ENCODE data around the gene SCAMP4.

The SCAMP4 gene

DNA sequence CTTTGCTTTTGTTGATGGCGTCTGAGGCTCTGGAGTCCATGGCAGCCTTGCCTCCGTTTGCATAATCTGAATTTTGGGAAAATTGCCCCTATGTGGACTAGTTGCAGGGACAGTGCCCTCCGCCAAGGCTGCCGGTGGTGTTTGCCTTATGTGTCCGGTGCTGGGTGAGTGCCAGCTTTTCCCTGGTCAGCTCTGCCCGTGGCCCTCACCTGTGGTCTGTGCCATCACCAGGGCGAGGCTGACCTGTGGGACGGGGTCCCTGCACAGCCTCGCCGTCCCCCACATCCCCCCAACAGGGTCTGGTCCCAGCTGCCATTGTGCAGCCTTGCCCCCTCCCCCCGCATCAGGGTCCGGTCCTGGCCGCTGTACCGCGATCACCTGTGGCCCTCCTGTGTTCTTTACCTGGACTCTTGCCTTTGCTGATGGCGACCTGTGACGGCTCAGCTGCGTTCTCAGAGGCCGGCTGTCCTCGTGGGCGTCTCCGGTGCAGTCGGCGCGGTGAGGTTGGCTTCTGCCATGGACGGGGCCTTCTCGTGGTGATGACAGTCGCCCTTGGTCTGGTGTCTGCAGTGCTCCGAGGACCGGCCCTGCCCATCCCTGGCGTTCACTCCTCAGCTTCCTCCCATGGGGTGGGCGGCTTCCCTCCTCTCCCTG, 48.4 kb downstream of the SCAMP4 start:
- Histone ChIP-seq H2BK120ac (ENCODE audit: low read depth, low read length) (no peak overlapping the region), H3K27ac (ENCODE audit: low read length, poor library complexity, severe bottlenecking) (no peak overlapping the region), H3K4me1 (ENCODE audit: control insufficient read depth, insufficient read depth, low read depth, low read length) (peaks cover 29% of the 10 kb centered on the region), H2BK15ac (ENCODE audit: low read depth, poor library complexity, severe bottlenecking) (no peak overlapping the region), H3K14ac (ENCODE audit: low read length in 2 of 2) (no peak overlapping the region), H2BK12ac (ENCODE audit: low read length in 2 of 2) (no peak overlapping the region), H2AFZ (ENCODE audit: low read depth, low read length) (no peak overlapping the region), H3K36me3 (ENCODE audit: control insufficient read depth in 1 of 2, insufficient read depth in 2 of 2, low read depth in 1 of 2, low read length in 2 of 2) (peaks cover 0 to 81% of the 10 kb centered on the region in 2 experiments), H3K9me3 (ENCODE audit: control insufficient read depth, low read length) (no peaks in the 10 kb centered on the region), H3K79me1 (replicated peaks; ENCODE audit: low read length, poor library complexity, severe bottlenecking) (peaks cover 10% of the 10 kb centered on the region), H3K27me3 (ENCODE audit: control insufficient read depth in 1 of 2, insufficient read depth in 1 of 2, low read length in 2 of 2) (no peaks in the 10 kb centered on the region), H2AK5ac (ENCODE audit: low read length, severe bottlenecking) (no peak overlapping the region), H3K4me3 (ENCODE audit: insufficient read depth in 1 of 2, low read depth in 1 of 2, low read length in 2 of 2) (no peak overlapping the region), H3K4ac (ENCODE audit: low read depth in 1 of 2, low read length in 2 of 2) (no peak overlapping the region), H4K8ac (ENCODE audit: low read length) (no peak overlapping the region), H3K18ac (ENCODE audit: low read depth in 1 of 2, low read length in 2 of 2) (no peak overlapping the region), H2BK5ac (ENCODE audit: low read depth, low read length, poor library complexity, severe bottlenecking) (no peak overlapping the region), H4K91ac (ENCODE audit: low read length) (peak overlapping the region; percentile 12), H3K23ac (ENCODE audit: low read length in 2 of 2) (no peak overlapping the region), H3K9ac (ENCODE audit: low read length) (no peak overlapping the region), H3K4me2 (ENCODE audit: low read length, poor library complexity, severe bottlenecking) (no peak overlapping the region)
- DNase-seq = no peak
- WGBS = 94% methylated on average over 32 of the region's 32 CpGs

- no peaks in the 10 kb centered on the region for H3K9me3 ChIP-seq (ENCODE audit: control insufficient read depth, low read length)
- H3K4me2 ChIP-seq (ENCODE audit: low read length, poor library complexity, severe bottlenecking) = no peak overlapping the region
- H2BK12ac ChIP-seq (ENCODE audit: low read length in 2 of 2) = no peak overlapping the region
- no peak overlapping the region for H2BK5ac ChIP-seq (ENCODE audit: low read depth, low read length, poor library complexity, severe bottlenecking)
- no peak overlapping the region for H3K27ac ChIP-seq (ENCODE audit: low read length, poor library complexity, severe bottlenecking)
- DNase-seq = no peak
- WGBS = 98% methylated on average over 15 of the region's 15 CpGs
- peaks cover 10% of the 10 kb centered on the region for H3K79me1 ChIP-seq (replicated peaks; ENCODE audit: low read length, poor library complexity, severe bottlenecking)
- H2BK15ac ChIP-seq (ENCODE audit: low read depth, poor library complexity, severe bottlenecking) = no peak overlapping the region
- no peak overlapping the region for H3K23ac ChIP-seq (ENCODE audit: low read length in 2 of 2)
- H3K4ac ChIP-seq (ENCODE audit: low read depth in 1 of 2, low read length in 2 of 2) = no peak overlapping the region
- peaks cover 29% of the 10 kb centered on the region for H3K4me1 ChIP-seq (ENCODE audit: control insufficient read depth, insufficient read depth, low read depth, low read length)
- H2AFZ ChIP-seq (ENCODE audit: low read depth, low read length) = no peak overlapping the region
- H2AK5ac ChIP-seq (ENCODE audit: low read length, severe bottlenecking) = no peak overlapping the region
- no peak overlapping the region for H3K14ac ChIP-seq (ENCODE audit: low read length in 2 of 2)
- no peak overlapping the region for H3K18ac ChIP-seq (ENCODE audit: low read depth in 1 of 2, low read length in 2 of 2)
- no peak overlapping the region for H2BK120ac ChIP-seq (ENCODE audit: low read depth, low read length)
- peaks cover 0 to 72% of the 10 kb centered on the region in 2 experiments for H3K36me3 ChIP-seq (ENCODE audit: control insufficient read depth in 1 of 2, insufficient read depth in 2 of 2, low read depth in 1 of 2, low read length in 2 of 2)
- H3K9ac ChIP-seq (ENCODE audit: low read length) = no peak overlapping the region
- no peak overlapping the region for H3K4me3 ChIP-seq (ENCODE audit: insufficient read depth in 1 of 2, low read depth in 1 of 2, low read length in 2 of 2)
- H3K27me3 ChIP-seq (ENCODE audit: control insufficient read depth in 1 of 2, insufficient read depth in 1 of 2, low read length in 2 of 2) = no peaks in the 10 kb centered on the region
- no peak overlapping the region for H4K8ac ChIP-seq (ENCODE audit: low read length)
- no peak overlapping the region for H4K91ac ChIP-seq (ENCODE audit: low read length)
Observed at GRCh38 chr19:1954532-1954933, 49.3 kb downstream of the SCAMP4 start.

GRCh38 chr19:1955171-1956121, 50.2 kb downstream of the SCAMP4 start:
- no peaks in the 10 kb centered on the region for H3K9me3 ChIP-seq (ENCODE audit: control insufficient read depth, low read length)
- no peak overlapping the region for H4K8ac ChIP-seq (ENCODE audit: low read length)
- 85% methylated on average over 47 of the region's 51 CpGs for WGBS

DNA sequence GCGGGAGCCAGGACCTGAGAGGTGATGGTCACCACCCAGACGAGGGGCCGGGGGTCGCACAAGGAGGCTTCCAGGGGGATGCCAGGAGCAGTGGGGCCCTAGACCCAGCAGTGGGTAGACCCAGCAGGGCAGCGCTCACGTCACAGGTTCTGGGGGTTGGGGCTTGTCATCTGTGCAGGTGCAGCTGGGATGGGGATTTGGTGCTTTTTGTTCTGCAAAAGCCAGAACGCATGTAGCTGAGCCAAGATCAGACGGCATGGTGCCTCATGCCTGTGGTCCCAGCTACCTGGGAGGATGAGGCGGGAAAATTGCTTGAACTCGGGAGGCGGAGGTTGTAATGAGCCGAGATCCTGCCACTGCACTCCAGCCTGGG, 50.9 kb downstream of the SCAMP4 start:
- Histone ChIP-seq H3K27me3 (ENCODE audit: control insufficient read depth in 1 of 2, insufficient read depth in 1 of 2, low read length in 2 of 2) (no peaks in the 10 kb centered on the region), H3K79me1 (replicated peaks; ENCODE audit: low read length, poor library complexity, severe bottlenecking) (peaks cover 13% of the 10 kb centered on the region), H3K27ac (ENCODE audit: low read length, poor library complexity, severe bottlenecking) (no peak overlapping the region), H3K23ac (ENCODE audit: low read length in 2 of 2) (no peak overlapping the region), H2AFZ (ENCODE audit: low read depth, low read length) (no peak overlapping the region), H3K4ac (ENCODE audit: low read depth in 1 of 2, low read length in 2 of 2) (no peak overlapping the region), H2BK5ac (ENCODE audit: low read depth, low read length, poor library complexity, severe bottlenecking) (no peak overlapping the region), H2BK15ac (ENCODE audit: low read depth, poor library complexity, severe bottlenecking) (no peak overlapping the region), H3K14ac (ENCODE audit: low read length in 2 of 2) (no peak overlapping the region), H3K4me3 (ENCODE audit: insufficient read depth in 1 of 2, low read depth in 1 of 2, low read length in 2 of 2) (no peak overlapping the region), H3K36me3 (ENCODE audit: control insufficient read depth in 1 of 2, insufficient read depth in 2 of 2, low read depth in 1 of 2, low read length in 2 of 2) (peaks cover 0 to 71% of the 10 kb centered on the region in 2 experiments), H2BK120ac (ENCODE audit: low read depth, low read length) (no peak overlapping the region), H4K8ac (ENCODE audit: low read length) (no peak overlapping the region), H3K9me3 (ENCODE audit: control insufficient read depth, low read length) (no peaks in the 10 kb centered on the region), H2BK12ac (ENCODE audit: low read length in 2 of 2) (no peak overlapping the region), H4K91ac (ENCODE audit: low read length) (no peak overlapping the region), H3K4me2 (ENCODE audit: low read length, poor library complexity, severe bottlenecking) (no peak overlapping the region), H3K18ac (ENCODE audit: low read depth in 1 of 2, low read length in 2 of 2) (no peak overlapping the region), H2AK5ac (ENCODE audit: low read length, severe bottlenecking) (no peak overlapping the region), H3K4me1 (ENCODE audit: control insufficient read depth, insufficient read depth, low read depth, low read length) (peaks cover 40% of the 10 kb centered on the region), H3K9ac (ENCODE audit: low read length) (no peak overlapping the region)
- 95% methylated on average over 12 of the region's 12 CpGs for WGBS
- DNase-seq = no peak

More at GRCh38 chr19:1955171-1956121, 50.2 kb downstream of the SCAMP4 start:
- Histone ChIP-seq H2AK5ac (ENCODE audit: low read length, severe bottlenecking) (no peak overlapping the region), H2BK5ac (ENCODE audit: low read depth, low read length, poor library complexity, severe bottlenecking) (no peak overlapping the region), H3K23ac (ENCODE audit: low read length in 2 of 2) (no peak overlapping the region), H3K27me3 (ENCODE audit: control insufficient read depth in 1 of 2, insufficient read depth in 1 of 2, low read length in 2 of 2) (no peaks in the 10 kb centered on the region), H3K27ac (ENCODE audit: low read length, poor library complexity, severe bottlenecking) (no peak overlapping the region), H2BK120ac (ENCODE audit: low read depth, low read length) (no peak overlapping the region), H3K9ac (ENCODE audit: low read length) (no peak overlapping the region), H3K4me2 (ENCODE audit: low read length, poor library complexity, severe bottlenecking) (no peak overlapping the region), H2BK12ac (ENCODE audit: low read length in 2 of 2) (no peak overlapping the region), H3K4ac (ENCODE audit: low read depth in 1 of 2, low read length in 2 of 2) (no peak overlapping the region), H4K91ac (ENCODE audit: low read length) (no peak overlapping the region), H3K4me1 (ENCODE audit: control insufficient read depth, insufficient read depth, low read depth, low read length) (peaks cover 34% of the 10 kb centered on the region), H3K79me1 (replicated peaks; ENCODE audit: low read length, poor library complexity, severe bottlenecking) (peaks cover 10% of the 10 kb centered on the region), H2BK15ac (ENCODE audit: low read depth, poor library complexity, severe bottlenecking) (no peak overlapping the region), H2AFZ (ENCODE audit: low read depth, low read length) (no peak overlapping the region), H3K36me3 (ENCODE audit: control insufficient read depth in 1 of 2, insufficient read depth in 2 of 2, low read depth in 1 of 2, low read length in 2 of 2) (peaks cover 0 to 72% of the 10 kb centered on the region in 2 experiments), H3K4me3 (ENCODE audit: insufficient read depth in 1 of 2, low read depth in 1 of 2, low read length in 2 of 2) (no peak overlapping the region), H3K18ac (ENCODE audit: low read depth in 1 of 2, low read length in 2 of 2) (no peak overlapping the region), H3K14ac (ENCODE audit: low read length in 2 of 2) (no peak overlapping the region)
- DNase-seq = no peak

Measured in mesenchymal stem cell (in vitro differentiated cells and primary cell).